ENCODE results near the gene C19orf47.
"Not testable (repeated sequence)": the region's sequence is repeated elsewhere in the genome, so short reads cannot be mapped to it uniquely, and the experiment has no call there.

The C19orf47 gene

DNA sequence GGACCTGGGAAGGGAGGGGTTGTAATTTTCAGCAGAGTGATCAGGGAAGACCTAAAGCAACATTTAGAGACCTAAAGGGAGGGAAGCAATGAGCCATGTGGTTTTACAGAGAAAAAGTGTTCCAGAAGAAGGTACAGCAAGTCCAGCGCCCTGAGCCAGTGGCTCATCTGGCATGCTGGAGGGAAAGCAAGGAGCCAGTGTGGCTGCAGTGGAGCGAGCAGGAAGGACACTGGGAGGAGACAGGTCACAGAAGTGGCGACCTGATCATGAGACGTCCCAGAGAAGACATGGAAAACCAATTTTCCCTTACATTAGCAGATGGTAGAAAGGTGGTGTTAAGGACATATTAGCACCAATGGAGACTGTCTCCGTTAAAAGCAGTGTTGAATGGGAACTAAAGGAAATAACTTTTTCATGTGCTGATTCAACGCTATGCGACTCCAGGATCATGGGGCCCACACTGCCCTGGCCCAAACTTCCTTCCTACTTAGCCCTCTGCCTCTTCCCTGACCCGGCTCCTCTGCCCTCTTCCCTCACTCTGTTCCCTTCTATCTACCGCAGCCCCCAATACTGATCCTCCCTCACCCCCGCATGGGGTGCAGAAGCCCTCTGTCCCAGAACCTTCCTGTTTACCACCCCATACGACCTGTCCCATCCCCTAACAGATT is 5.4 kb downstream of the C19orf47 start:
- no peak for ATAC-seq

DNA sequence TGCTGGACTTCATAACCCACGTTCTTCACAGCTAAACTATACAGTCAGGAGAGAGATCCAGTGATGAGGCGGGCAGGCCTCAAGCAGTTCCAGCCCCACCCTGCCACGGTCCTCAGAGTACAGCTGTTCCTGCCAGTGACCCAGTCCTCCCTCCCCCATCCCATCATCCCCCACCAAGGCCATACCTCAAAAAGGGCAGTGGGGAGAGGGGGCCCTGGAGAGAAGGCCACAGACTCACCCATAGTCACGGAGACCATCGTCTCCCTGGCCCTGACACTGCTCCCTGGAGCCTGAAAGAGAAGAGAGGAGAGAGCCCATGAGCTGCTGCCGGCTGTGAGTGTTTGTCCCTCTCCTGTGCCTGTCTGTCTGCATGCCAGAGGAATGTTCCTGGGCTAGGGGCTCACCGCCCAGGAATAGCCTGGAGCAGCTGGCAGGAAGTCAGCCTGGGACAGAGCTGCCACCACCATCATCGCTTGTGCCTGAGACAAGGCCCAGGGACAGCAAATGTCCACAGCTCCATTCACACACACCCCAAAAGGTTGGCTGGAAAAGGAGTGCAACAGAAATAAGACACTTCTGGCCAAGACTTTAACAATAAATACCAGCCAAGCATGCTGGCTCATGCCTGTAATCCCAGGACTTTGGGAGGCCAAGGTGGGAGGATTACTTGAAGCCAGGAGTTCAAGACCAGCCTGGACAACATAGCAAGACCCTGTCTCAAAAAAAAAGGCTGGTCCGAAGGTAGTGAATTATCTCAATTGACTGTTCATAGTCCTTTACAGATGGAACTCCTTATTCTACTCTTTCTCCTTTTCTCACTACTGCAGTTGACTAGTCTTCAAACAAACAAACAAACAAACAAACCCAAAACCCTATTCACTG is 6.4 kb downstream of the C19orf47 start:
- ATAC-seq = no peak

DNA sequence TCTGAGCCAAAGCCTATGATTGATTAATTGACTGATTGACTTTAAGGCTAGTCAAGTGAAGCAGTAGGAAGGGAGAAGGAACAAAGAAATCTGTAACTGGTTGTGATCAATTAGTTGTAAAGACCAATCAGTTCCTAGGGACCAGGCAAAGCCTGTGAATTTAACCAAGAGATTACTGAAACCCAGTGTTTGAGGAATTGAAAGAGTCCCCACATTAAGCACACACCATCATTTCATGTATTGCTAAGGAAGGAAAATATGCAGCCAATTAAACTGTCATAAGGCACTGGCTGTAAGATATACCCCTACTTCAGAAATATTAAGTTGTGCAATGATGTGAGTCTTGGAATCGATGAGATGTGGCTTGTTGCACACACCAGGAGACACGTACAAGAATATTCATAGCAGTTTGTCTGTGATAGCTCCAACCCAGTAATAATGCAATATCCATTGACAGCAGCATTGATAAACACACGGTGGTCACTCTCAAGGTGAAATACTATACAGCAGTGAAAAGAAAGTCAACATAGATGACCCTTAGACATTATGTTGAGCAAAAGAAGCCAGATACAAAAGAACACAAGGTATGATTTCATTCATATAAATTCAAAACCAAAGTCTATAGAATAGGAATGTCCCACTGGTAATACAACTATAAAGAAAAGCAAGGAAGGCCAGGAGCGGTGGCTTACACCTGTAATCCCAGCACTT is 9.0 kb downstream of the C19orf47 start:
- no peak for ATAC-seq

DNA sequence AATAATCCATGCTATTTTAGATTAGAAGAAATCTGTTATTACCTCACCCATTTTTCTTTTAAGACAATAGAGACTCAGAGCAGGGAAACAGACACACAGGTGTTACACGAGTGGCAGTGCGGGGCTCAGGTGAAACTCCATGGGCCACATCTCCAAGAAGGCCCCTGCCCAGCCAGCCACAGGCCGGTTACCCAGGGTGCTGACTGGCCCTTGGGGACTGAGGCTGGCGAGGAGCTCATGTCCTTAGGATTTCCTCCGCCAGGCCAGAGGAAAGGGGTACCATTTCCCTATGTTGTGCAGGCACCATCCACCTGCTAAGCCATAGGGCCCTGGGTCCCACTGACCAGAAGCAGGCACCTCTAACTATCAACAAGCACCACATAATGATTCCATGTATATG is 10.6 kb downstream of the C19orf47 start:
- no peak for ATAC-seq

DNA sequence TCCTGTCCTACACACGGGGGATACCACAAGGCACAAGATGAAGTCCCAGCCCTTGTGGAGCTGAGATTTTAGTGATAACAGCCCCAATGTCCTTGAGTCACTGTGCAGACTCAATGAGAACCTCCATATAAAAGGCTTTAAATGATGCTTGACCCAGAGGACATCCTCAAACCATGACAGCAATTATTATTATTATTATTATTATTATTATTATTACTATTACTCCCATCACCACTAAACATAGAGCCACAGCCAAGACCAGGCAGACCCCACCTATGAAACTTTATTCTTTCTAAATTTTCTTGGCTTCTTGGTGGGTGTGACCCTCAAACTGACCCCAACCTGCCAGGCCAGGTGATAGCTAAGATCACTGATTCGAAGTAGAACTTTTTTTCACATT is 11.1 kb downstream of the C19orf47 start:
- no peak for ATAC-seq

DNA sequence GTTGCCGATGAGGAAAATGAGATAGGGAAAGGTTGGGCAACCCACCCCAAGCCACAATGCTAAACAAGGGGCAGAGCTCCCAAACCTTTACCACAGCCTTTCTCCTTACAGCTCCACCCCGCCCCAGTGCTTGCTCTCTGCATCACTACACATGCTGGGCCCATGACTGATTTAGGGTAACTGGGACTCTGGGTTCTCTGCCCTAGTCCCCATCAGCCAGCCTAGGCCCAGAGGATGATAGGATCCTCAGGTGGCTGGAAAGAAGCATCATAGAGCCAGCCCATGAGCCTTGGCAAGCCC is 11.6 kb downstream of the C19orf47 start:
- ATAC-seq = no peak

DNA sequence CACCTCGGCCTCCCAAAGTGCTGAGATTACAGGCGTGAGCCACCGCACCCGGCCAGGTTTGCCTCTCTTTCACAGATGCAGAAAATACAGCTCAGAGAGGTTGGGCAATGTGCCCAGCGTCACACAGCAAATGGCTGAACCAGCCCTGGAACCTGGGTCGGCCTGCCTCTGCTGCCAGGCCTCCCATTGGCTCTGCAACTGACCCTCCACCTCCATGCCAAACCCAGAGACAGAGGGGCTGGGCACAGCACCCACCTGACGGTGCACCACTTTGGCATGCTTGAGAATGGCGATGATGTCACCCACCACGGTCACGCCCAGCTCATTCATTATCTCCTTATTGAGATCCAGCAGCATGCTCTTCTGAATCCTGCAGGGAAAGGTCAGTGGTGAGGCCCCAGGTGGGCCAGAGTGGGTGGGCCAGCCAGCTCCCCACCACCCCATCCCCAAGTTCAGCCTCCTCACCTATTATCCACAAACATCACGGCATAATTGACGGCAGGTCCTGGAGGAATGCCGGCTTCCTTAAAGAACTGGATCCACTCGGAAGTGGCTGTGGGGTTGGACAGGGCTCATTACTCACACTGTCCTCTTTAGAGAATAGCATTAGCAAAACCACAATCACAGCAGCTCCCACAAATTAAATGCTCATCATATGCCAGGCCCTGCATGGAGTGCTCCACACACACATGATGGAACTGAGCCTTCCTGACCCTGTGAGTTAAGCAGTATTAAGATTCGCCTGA is 12.2 kb downstream of the C19orf47 start:
- no peak for ATAC-seq

DNA sequence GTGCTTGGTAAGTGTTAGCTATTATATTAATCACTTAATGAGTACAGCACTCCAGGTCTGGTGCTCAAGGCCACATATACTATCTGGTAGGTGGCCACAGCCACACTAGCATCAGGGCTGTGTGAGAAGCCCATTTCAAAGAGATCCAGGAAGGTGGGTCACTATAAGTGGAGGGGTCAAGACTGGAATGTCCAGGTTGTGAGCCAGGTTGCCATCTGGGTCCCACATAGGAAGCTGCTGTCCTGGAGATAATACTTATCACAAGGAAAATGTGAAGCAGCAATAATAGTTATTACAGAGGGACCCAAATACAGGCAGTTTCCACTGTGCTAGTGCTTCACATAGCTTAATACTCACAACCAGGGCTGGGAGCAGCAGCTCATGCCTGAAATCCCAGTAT is 13.1 kb downstream of the C19orf47 start:
- ATAC-seq = no peak

DNA sequence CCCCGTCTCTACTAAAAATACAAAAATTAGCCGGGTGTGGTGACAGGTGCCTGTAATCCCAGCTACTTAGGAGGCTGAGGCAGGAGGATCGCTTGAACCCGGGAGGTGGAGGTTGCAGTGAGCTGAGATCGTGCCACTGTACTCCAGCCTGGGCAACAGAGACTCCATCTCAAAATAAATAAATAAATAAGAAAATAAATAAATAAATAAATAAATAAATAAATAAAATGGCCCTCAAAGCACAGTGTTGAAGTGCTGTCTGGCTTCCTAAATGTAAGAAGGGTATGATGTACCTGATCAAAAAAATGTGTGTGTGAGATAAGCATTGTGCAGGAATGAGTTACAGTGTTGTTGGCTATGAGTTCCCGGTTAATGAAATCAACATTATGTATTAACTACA is 15.1 kb downstream of the C19orf47 start:
- ATAC-seq = not testable (repeated sequence)

DNA sequence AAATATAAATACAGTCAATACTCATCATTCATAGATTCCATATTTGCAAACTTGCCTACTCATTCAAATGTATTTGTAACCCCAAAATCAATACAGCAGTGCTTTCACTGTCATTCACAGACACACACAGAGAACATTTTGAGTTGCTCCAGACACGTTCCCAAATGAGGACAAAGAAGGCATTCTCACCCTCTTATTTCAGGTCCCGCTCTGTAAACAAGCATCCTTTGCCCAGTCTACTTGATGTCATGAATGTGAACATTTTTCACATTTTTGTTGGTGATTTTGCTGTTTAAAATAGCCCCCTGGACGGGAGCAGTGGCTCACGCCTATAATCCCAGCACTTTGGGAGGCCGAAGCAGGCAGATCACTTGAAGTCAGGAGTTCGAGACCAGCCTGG is 15.5 kb downstream of the C19orf47 start:
- ATAC-seq = no peak

DNA sequence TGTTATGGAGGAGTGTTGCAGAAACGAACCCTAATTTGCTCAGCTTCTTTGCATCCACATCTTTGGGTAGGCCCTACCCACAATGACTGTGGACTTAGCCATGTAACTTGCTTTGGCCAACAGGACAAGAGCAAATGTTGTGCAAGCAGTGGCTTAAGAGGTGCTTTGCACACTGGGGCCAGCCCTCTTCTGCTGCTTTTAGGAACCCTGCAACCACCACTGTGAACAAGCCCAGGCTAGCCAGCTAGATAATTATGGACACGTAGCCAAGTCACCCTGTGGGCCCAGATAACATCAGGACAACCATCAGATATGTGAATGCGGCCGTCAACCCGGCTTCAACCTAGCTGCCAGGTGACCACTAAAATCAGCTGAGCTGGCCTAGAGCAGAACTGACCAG is 17.1 kb downstream of the C19orf47 start:
- ATAC-seq = no peak

DNA sequence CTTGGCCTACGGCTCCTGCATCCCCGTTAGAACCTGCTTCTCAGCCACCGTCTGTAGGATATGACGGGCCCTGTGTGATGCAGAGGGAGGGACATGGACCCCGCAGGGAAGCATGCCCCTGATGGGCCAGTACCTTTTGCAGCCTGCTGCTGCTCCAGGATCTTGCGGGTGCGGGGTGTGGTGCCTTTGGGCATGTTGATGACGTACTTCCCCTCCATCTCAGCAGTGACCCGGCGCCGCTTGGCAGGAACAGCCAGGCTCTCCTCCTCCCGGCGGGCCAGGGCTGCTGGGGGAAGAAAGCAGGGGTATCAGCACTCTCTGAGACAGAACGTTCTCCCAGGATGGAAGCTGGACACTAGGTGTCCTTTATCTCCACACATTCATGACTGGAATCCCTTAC is 22.0 kb downstream of the C19orf47 start:
- ATAC-seq = no peak

DNA sequence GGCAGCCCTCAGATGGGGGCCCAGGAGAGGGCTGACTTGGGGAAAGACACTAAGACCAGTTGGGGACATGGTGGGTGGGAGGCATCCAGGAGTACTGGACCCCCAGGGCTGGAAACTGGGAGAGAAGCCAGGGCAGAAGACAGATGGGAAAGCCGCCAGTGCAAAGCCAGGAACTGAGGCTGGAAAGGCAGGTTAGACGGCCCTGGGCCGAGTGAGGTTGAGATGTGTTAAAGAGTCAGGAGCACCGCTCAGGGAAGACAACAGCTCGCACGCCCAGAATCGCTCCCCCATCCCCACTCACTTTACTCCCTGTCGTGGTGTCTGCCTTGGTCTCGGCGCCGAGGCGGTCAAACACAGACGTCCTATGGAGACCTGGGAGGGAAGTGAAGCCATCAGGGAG is 24.5 kb downstream of the C19orf47 start:
- ATAC-seq = no peak

DNA sequence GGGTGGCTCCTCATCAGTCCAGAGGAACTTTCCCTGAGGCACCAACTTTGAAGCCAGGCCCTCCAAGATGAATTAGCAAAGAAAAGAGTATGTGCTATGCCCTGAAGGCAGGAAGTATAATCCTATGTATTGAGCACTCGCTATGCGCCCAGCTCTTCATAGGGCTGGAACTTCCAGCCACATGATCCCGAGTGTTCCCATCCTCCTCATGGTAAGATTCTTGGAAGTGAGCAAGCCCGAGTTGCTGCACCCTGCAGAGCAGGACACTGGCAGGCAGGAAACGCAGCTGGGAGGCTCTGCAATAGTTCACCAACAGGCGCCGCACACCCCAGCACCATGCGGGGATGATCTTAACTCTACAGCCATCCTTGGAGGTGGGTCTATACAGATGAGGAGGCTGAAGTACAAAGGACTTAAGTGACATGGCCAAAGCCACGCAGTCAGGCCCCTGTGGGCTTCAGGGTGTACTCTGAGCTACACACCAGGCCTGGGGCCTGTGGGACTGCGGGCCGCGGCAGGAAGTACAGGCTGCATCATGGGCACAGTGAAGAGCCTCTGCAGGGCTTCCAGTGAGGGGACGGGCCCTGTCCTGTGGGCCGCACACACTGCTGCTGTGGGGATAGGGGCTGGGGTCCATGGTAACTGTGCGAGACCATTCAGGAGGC is 25.1 kb downstream of the C19orf47 start:
- ATAC-seq = no peak

DNA sequence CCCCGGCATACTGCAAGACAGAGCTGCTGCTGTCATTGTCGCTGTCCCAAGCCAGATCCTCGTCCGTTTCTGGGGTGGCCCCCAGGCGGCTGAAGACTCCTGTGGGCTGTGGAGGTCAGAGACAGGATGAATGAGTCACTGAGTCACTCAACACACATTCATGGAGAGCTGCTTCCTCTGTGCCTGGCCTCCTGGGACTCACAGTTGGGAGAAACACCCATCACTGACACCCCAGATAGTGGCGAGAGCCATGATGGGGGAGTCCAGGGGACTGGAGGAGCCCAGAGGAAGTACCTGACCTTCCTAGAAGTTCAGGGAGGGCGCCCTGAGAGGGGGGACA is 26.0 kb downstream of the C19orf47 start:
- ATAC-seq = no peak

DNA sequence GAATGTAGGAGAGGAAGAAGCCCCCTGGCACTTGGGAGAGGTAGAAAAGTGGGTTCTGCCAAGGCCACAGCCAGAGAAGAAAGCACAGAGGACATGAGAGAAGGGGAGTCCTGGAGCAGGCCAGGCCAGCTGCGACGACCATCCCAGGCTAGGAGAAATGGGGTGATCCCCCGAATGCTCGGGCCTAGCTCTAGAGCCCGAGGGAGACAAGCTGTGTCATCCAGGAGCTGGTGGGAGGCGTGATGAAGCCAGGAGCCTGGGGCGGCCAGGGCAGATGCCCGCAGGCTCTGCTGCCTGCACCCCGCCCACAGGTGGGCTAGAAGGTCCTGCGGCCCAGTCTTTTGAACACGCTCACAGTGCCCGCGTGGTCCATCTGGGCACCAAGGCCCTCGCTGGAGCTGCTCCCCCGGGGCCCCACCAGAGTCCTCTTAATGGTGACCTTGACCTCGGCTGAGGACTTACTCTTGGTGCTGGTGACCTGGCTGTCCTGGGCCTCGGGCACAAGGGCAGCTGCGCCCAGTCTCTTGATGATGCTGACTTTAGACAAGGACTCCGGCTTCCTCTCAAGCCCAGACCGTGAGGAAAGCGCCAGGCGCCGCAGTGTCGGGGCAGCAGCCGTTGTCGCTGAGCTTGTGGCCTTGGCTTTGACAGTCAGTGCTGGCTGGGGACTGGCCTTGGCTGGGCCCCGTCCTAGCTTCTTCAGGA is 26.5 kb downstream of the C19orf47 start:
- ATAC-seq = no peak

DNA sequence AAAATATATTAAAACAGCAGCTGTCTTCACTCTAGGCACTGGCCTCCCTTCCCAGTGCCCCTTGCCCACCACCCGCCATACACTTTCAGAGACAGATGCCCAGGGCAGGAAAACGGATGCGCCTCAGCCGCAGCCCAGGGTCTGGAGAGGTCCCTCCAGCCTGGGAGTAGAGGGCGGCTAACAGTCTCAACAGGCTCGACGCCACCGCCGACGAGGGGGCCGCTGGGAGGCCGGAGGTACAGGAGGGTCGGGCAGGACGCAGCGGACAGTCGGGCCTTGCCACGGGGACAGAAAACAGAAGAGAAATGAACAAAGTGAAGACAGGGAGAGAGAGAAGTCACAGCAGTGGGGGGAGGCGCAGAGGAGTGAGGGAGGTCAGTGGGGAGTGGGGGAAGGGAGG is 27.1 kb downstream of the C19orf47 start:
- ATAC-seq = no peak

DNA sequence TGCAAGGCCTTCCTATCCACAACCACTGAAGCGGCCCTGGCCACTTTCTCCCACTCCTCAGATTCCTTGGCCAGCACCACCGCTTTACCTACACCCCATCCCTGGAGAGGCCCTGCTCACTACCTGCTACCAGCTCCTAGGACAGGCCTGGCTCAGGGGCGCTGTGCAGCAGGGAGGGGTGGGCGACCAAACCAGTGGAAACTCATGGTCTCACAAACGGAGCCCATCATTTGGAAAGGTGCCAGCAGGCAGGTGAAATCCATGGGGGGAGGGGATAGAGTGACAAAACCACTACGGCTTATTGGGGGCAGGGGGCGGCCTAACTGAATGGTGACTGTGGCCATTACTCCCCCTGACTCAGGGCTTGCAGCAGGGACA is 27.6 kb downstream of the C19orf47 start:
- ATAC-seq = no peak

DNA sequence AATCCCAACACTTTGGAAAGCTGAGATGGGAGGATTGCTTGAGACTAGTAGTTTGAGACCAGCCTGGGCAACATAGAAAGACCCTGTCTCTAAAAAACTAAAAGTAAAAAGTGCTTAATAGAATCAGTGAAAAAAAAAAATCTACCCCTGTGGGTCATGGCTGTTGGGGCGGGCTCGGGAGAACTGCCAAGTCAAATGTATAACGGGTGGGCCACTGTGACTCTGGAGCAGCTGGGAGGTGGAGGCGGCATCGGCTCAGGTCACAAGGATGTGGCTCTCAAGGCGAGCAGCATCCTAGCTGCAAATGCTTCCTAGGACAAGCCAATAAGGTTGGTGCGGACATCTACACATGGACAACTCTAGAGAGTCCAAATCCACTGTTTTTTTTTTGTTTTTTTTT is 30.9 kb downstream of the C19orf47 start:
- no peak for ATAC-seq

DNA sequence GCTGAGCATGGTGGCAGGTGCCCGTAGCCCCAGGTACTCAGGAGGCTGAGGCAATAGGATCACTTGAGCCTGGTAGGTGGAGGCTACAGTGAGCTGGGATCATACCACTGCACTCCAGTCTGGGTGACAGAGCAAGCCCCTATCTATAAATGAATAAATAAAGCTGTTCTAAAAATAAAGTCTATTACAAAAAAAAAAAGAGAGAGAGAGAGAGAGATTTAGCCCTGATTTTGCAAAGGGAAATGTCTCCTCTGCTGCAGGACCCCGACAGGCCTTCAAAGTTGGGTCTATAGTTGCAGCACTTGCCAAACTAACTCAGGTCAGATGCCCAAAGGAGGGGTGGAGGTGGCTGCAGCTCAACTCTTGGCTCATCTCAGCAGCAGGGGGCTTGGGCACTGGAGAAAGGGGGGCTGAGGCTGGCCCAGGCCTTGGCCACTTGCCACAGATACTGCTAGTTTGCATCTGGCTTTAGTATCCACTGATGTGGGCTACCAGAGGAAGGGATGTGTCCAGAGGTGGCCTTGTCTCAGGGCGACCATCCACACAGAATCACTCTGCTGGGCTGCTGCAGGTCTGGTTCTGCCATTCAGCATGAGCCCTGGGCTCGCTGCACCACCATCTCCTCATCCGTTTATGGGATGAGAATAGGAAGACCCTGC is 32.3 kb downstream of the C19orf47 start:
- no peak for ATAC-seq

DNA sequence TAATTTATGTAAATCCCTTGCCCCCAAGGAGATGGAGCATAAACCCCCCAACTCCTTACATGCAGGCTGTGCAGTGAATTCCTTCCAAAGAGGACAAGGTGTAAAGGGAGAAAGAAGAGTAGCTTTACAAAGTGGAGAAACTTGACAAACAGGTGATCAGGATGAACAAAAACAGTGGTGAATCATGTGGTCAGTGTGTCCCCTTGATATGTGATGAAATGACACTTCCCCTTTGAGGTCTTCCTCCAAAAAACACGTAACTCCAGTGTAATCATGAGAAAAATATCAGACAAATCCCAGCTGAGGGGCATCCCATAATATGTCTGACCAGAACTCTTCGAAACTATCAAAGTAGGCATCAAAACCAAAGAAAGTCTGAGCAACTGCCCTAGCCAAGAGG is 33.5 kb downstream of the C19orf47 start:
- no peak for ATAC-seq
